A673 (cell line): ENCODE data around the gene PCDHB6.
"Not testable (repeated sequence)": the region's sequence is repeated elsewhere in the genome, so short reads cannot be mapped to it uniquely, and the experiment has no call there.

Source experiments
- CTCF ChIP-seq: fragments of 300-800, 200-600 bp; sonication (generic); conservative IDR thresholded peaks from 2 replicates; pipeline ENCODE4 v1.5.1; 2017; ENCODE audit warnings: low read depth, mild to moderate bottlenecking, antibody characterized with exemption, low read length, moderate library complexity, mixed read lengths
- EZH2 ChIP-seq: fragments of 200-600 bp; sonication (generic); IDR thresholded peaks from 2 replicates; pipeline ENCODE4 v1.6.1; 2017; ENCODE audit warnings: borderline replicate concordance, low read depth, mild to moderate bottlenecking, mixed read lengths, antibody characterized with exemption, low read length; ENCODE audit not compliant: poor library complexity, severe bottlenecking

GRCh38 chr5:141189131-141189530 lies 39.3 kb downstream of the PCDHB6 start:
- not testable (repeated sequence) for TF ChIP-seq CTCF, EZH2
